KMS-11 (cell line): ENCODE data around the gene CDCP1.

Source experiments
- H2AFZ ChIP-seq: fragments of 200-600 bp; sonication (generic); 2 replicates; pipeline ENCODE4 v1.6.1; 2016; ENCODE audit warnings: antibody characterized with exemption, mixed run types, low read depth
- H3K27ac ChIP-seq: fragments of 200-600 bp; sonication (generic); 2 replicates; pipeline ENCODE4 v1.6.1; 2016; ENCODE audit warnings: mild to moderate bottlenecking, mixed run types
- H3K27me3 ChIP-seq: fragments of 200-600 bp; sonication (generic); 2 replicates; pipeline ENCODE4 v1.6.1; 2017; ENCODE audit warnings: mild to moderate bottlenecking, low read depth, mixed run types, moderate library complexity; ENCODE audit not compliant: insufficient read depth
- H3K36me3 ChIP-seq: fragments of 200-600 bp; sonication (generic); 2 replicates; pipeline ENCODE4 v1.6.1; 2017; ENCODE audit warnings: mild to moderate bottlenecking, mixed run types; ENCODE audit not compliant: insufficient read depth
- H3K4me1 ChIP-seq: fragments of 200-600 bp; sonication (generic); 2 replicates; pipeline ENCODE4 v1.6.1; 2016; ENCODE audit warnings: mild to moderate bottlenecking, low read depth, mixed run types; ENCODE audit not compliant: poor library complexity, severe bottlenecking
- H3K4me2 ChIP-seq: fragments of 200-600 bp; sonication (generic); 2 replicates; pipeline ENCODE4 v1.7.0; 2016; ENCODE audit warnings: mild to moderate bottlenecking, mixed run types
- H3K4me3 ChIP-seq: fragments of 200-600 bp; sonication (generic); IDR thresholded peaks from 2 replicates; pipeline ENCODE4 v1.6.1; 2017; ENCODE audit warnings: low read depth, low read length, mixed read lengths; ENCODE audit not compliant: insufficient read depth
- H3K79me2 ChIP-seq: fragments of 200-600 bp; sonication (generic); 2 replicates; pipeline ENCODE4 v1.6.1; 2016; ENCODE audit warnings: low read depth, mixed run types; ENCODE audit not compliant: insufficient read depth
- H3K9ac ChIP-seq: fragments of 200-600 bp; sonication (generic); 2 replicates; pipeline ENCODE4 v1.6.1; 2016; ENCODE audit warnings: mild to moderate bottlenecking, mixed run types
- H4K20me1 ChIP-seq: fragments of 200-600 bp; sonication (generic); 2 replicates; pipeline ENCODE4 v1.6.1; 2016; ENCODE audit warnings: mild to moderate bottlenecking, mixed run types; ENCODE audit not compliant: insufficient read depth
- CTCF ChIP-seq: fragments of 200-600 bp; sonication (generic); conservative IDR thresholded peaks from 2 replicates; pipeline ENCODE4 v1.6.1; 2017; ENCODE audit warnings: low read depth, mild to moderate bottlenecking, antibody characterized with exemption, low read length, moderate library complexity, mixed read lengths

Gene CDCP1

DNA sequence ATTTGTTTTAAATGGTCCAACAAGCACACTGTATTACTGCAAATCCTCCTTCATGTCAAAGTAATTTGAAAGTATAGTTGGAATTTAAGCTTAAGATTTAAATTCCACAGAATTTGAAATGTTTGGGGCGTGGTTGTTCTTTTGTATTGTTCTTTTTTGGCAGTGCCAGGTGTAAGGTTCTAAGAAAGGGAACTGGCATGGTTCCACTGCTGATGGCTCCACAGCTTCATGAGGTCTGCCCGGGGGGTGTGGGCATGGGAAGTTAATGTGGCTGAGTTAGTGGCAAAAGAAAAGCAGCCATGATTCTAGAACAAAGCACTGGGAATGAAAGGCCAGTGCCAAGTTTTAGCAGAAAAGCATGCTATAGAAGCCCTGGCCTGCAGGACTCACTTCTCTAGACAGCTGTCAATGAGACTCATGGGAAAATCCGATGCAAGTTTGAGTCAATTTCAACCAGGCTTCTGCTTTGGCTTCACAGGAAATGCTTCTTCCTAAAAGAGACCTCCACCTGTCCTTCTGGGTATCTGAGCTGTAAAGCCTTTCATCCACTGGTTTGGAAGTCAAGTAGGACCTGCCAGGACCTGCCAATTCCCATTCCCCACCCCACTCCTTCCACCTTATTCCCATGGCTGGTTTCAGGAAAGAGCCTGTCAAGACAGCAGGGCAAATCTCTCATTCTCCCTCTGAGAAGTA is 18.9 kb downstream of the CDCP1 start:
- H3K4me3 ChIP-seq = no peak overlapping the region
- H3K4me2 ChIP-seq = no peak overlapping the region
- no peak overlapping the region for H3K27ac ChIP-seq
- no peak overlapping the region for H3K9ac ChIP-seq
- no peak for TF ChIP-seq CTCF
- H4K20me1 ChIP-seq = no peaks in the 10 kb centered on the region
- H2AFZ ChIP-seq = no peak overlapping the region
- no peaks in the 10 kb centered on the region for H3K27me3 ChIP-seq
- H3K4me1 ChIP-seq = no peaks in the 10 kb centered on the region
- H3K79me2 ChIP-seq = no peaks in the 10 kb centered on the region
- H3K36me3 ChIP-seq = no peaks in the 10 kb centered on the region

DNA sequence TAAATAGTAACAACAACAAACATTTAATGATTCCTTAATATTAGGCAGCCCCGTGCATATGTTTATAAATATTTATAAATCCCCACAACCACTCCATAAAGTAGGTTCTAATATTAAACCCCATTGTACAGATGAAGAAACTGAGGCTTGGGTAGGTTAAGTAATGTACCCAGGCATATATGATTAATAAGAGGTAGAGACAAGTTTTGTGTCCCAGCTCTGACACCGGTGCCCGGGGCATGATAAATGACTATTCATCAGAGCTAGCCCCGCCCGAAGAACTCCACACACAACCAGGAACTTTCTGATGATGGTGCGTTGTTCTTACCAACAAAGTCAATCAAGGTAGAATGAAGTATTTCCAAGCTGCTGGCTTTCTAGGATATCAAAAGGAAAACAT is 19.4 kb downstream of the CDCP1 start:
- Histone ChIP-seq H3K4me1 (no peaks in the 10 kb centered on the region), H3K4me2 (no peak overlapping the region), H4K20me1 (no peaks in the 10 kb centered on the region), H3K79me2 (no peaks in the 10 kb centered on the region), H3K36me3 (no peaks in the 10 kb centered on the region), H3K27me3 (no peaks in the 10 kb centered on the region), H3K9ac (no peak overlapping the region), H3K4me3 (no peak overlapping the region), H2AFZ (no peak overlapping the region), H3K27ac (no peak overlapping the region)
- TF ChIP-seq CTCF = no peak

DNA sequence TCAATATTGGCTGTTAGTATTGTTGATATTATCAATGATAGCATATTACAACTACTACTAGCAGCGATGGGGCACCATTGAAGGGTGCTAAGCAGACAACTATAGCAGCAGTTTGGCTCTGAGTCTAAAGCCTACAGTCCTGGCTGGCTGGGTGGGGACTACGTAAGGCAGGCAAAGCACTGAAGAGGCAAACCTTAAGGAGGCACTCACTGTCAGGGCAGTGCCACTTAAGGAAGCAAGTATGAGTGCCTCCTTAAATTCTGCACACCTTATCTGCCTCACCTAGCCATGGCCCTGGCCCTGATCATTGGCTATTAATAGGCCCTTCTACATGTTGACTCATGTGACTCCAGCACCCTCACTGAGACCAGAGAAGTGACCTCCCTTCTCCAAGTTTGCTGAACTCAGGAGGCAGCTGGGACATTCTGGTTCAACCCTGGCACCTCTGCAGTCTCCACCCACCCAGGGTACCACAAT is 20.6 kb downstream of the CDCP1 start:
- Histone ChIP-seq H2AFZ (no peak overlapping the region), H3K4me2 (no peak overlapping the region), H3K79me2 (no peaks in the 10 kb centered on the region), H3K9ac (no peak overlapping the region), H3K27ac (no peak overlapping the region), H3K27me3 (no peaks in the 10 kb centered on the region), H3K36me3 (no peaks in the 10 kb centered on the region), H3K4me3 (no peak overlapping the region), H3K4me1 (no peaks in the 10 kb centered on the region), H4K20me1 (no peaks in the 10 kb centered on the region)
- no peak for TF ChIP-seq CTCF

- no peaks in the 10 kb centered on the region for H4K20me1 ChIP-seq
- no peak for TF ChIP-seq CTCF
- no peaks in the 10 kb centered on the region for H3K79me2 ChIP-seq
- H3K9ac ChIP-seq = no peak overlapping the region
- H3K27ac ChIP-seq = no peak overlapping the region
- H3K4me3 ChIP-seq = no peak overlapping the region
- no peak overlapping the region for H3K4me2 ChIP-seq
- H3K4me1 ChIP-seq = no peaks in the 10 kb centered on the region
- H3K36me3 ChIP-seq = no peaks in the 10 kb centered on the region
- no peak overlapping the region for H2AFZ ChIP-seq
- no peaks in the 10 kb centered on the region for H3K27me3 ChIP-seq
These were observed 21.2 kb downstream of the CDCP1 start for GRCh38 chr3:45124956-45125355.
